ENCODE results near the gene KDELR3.

- TF ChIP-seq, protein P1, sequence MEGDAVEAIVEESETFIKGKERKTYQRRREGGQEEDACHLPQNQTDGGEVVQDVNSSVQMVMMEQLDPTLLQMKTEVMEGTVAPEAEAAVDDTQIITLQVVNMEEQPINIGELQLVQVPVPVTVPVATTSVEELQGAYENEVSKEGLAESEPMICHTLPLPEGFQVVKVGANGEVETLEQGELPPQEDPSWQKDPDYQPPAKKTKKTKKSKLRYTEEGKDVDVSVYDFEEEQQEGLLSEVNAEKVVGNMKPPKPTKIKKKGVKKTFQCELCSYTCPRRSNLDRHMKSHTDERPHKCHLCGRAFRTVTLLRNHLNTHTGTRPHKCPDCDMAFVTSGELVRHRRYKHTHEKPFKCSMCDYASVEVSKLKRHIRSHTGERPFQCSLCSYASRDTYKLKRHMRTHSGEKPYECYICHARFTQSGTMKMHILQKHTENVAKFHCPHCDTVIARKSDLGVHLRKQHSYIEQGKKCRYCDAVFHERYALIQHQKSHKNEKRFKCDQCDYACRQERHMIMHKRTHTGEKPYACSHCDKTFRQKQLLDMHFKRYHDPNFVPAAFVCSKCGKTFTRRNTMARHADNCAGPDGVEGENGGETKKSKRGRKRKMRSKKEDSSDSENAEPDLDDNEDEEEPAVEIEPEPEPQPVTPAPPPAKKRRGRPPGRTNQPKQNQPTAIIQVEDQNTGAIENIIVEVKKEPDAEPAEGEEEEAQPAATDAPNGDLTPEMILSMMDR (conservative IDR thresholded peaks at IDR 0.05; ENCODE audit: low read length): no peak
- TF ChIP-seq EZH2phosphoT487 (IDR thresholded peaks at IDR 0.05; ENCODE audit: borderline replicate concordance, low read depth, low read length): no peak
Observed at GRCh38 chr22:38436629-38437395, 31.1 kb upstream of the KDELR3 start.

Data from OCI-LY7 (cell line).